H1 (cell line): ENCODE data around the gene DISC1.
"Not testable (repeated sequence)": the region's sequence is repeated elsewhere in the genome, so short reads cannot be mapped to it uniquely, and the experiment has no call there.

ENCODE experiments used
- BACH1 ChIP-seq: IDR thresholded peaks from 2 replicates; pipeline ENCODE4 v1.6.1; 2012; ENCODE audit warnings: low read length, improper control_type of control experiment
- CHD2 ChIP-seq: IDR thresholded peaks from 2 replicates; pipeline ENCODE4 v1.6.1; 2012; ENCODE audit warnings: low read length, improper control_type of control experiment
- CREB1 ChIP-seq: IDR thresholded peaks from 2 replicates; pipeline ENCODE4 v1.6.1; 2012; ENCODE audit warnings: inconsistent platforms
- EP300 ChIP-seq, 2 experiments: IDR thresholded peaks; 1 replicate in 1 of 2; 2 replicates in 1 of 2; pipeline ENCODE4 v1.6.1; 2011 to 2012; ENCODE audit warnings: low read depth in 2 of 2, low read length in 2 of 2, mild to moderate bottlenecking in 2 of 2, borderline replicate concordance in 1 of 2, inconsistent platforms in 1 of 2, moderate library complexity in 1 of 2
- EZH2 ChIP-seq: fragments of 200-600 bp; sonication (generic); IDR thresholded peaks from 2 replicates; pipeline ENCODE4 v1.7.1; 2012; ENCODE audit warnings: low read depth, mild to moderate bottlenecking, moderate library complexity, low read length, inconsistent platforms; ENCODE audit not compliant: severe bottlenecking
- GABPA ChIP-seq: IDR thresholded peaks from 2 replicates; pipeline ENCODE4 v1.6.1; 2011; ENCODE audit warnings: mild to moderate bottlenecking, low read length, moderate library complexity, borderline replicate concordance; ENCODE audit not compliant: insufficient read depth
- MAFK ChIP-seq: IDR thresholded peaks from 2 replicates; pipeline ENCODE4 v1.6.1; 2012; ENCODE audit warnings: low read depth, mild to moderate bottlenecking, improper control_type of control experiment, low read length
- MAX ChIP-seq: IDR thresholded peaks from 2 replicates; pipeline ENCODE4 v1.6.1; 2012; ENCODE audit warnings: inconsistent platforms
- NRF1 ChIP-seq: IDR thresholded peaks from 2 replicates; pipeline ENCODE4 v1.6.1; 2011; ENCODE audit warnings: mild to moderate bottlenecking, low read depth, low read length, improper control_type of control experiment

DNA sequence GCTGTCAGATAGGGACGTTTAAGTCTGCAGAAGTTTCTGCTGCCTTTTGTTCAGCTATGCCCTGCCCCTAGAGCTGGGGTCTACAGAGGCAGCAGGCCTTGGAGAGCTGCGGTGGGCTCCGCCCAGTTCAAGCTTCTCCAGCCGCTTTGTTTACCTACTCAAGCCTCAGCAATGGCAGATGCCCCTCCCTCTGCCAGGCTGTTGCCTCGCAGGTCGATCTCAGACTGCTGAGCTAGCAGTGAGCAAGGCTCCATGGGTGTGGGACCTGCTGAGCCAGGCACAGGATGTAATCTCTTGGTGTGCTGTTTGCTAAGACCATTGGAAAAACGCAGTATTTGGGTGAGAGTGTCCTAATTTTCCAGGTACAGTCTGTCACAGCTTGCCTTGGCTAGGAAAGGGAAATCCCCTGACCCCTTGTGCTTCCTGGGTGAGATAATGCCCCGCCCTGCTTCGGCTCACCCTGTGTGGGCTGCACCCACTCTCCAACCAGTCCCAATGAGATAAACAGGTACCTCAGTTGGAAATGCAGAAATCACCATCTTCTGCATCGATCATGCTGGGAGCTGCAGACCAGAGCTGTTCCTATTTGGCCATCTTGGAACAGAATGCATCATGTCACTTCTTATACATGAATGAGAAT is 25.2 kb downstream of the DISC1 start:
- not testable (repeated sequence) for TF ChIP-seq EZH2; CREB1; MAFK; NRF1; MAX; GABPA; CHD2; EP300 (IDR thresholded peaks at IDR 0.05; ENCODE audit: borderline replicate concordance in 1 of 2, low read depth in 2 of 2, low read length in 2 of 2); BACH1
